Caki2 (cell line): Measurements from ENCODE around the gene CDKN2D. TPM values are rescaled to one million over a fixed set of nuclear protein-coding genes. Genes with fewer than 3 reads are reported as not detected.
"Not testable (repeated sequence)": the region's sequence is repeated elsewhere in the genome, so short reads cannot be mapped to it uniquely, and the experiment has no call there.

Source experiments
- DNase-seq: peaks from one replicate; pipeline ENCODE4 v3.0.0-alpha.2; 2015; ENCODE audit warnings: low read depth
- in situ Hi-C: cut with HindIII; loops from 2 replicates; pipeline ENCODE4 v1.10.0; 2016; ENCODE audit warnings: low sequenced_read_pairs, low pct_unique_long_range_greater_than_20kb, mixed read lengths
- total RNA-seq: library from RNA; depleted of rRNA; stranded (reverse); fragments of >200 nt; shearing (Covaris generic); gene quantifications from 2 replicates; pipeline ENCODE4 v1.2.3, GENCODE V29; 2014; ENCODE audit warnings: low replicate concordance

CDKN2D gene
- total RNA-seq, 1 experiment from 2014 or later, result 8.5 TPM

DNA sequence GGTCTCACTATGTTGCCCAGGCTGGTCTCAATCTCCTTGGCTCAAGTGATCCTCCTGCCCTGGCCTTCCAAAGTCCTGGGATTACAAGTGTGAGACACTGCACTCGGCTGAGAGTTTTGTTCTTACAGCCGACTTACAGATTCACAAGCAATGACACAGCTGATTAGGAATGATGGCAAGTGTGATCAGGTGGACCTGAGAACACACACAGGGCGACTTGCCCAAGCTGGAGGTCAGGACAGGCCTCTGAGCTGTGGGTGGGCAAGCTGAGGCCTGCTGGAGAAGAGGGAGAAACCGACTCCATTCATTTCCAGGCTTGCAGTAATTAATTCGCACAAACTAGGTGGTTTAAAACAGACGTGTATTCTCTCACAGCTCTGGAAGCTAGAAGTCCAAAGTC is 33.2 kb downstream of the CDKN2D start:
- DNase-seq, result no peak
- in situ Hi-C loops, result no loop called here

- in situ Hi-C loops, result no loop called here
Observed at GRCh38 chr19:10533646-10534386, 35.0 kb downstream of the CDKN2D start.

DNA sequence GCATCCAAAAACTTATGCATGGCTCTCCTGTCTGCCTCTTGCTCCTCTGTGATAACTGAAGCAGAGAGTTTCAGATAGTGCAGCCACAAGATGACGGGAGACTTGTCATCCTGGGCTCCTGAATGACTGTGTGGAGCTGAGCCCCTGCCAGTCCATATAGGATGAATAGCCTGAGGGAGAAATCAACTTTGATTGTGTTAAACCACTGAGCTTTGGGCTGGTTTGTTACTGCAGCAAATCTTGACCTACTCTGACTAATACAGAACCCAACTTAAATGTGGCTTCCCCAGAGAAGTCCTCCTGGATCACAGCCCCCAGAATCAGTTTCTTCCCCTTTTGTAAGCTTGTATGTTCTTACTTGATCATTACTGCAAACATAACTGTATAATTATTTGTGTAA is 36.3 kb downstream of the CDKN2D start:
- DNase-seq, result no peak
- in situ Hi-C loops, result no loop called here

More at GRCh38 chr19:10533646-10534386, 35.0 kb downstream of the CDKN2D start:
- DNase-seq, result peak; percentile 75

GRCh38 chr19:10526887-10527286 is 41.9 kb downstream of the CDKN2D start:
- DNase-seq, in situ Hi-C loops: not testable (repeated sequence)

DNA sequence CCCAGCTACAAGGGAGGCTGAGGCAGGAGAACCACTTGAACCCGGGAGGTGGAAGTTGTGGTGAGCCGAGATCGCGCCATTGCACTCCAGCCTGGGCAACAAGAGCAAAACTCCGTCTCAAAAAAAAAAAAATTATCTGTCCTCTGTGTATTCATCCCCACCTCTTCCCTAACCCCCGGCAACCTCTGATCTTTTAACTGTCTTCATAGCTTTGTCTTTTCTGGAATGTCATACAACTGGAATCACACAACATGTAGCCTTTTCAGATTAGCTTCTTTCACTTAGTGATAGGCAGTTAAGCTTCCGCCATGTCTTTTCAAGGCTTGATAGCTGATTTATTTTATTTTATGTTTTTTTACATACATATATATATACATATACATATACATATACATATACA is 43.1 kb downstream of the CDKN2D start:
- in situ Hi-C loops, result no loop called here
- DNase-seq, result no peak

DNA sequence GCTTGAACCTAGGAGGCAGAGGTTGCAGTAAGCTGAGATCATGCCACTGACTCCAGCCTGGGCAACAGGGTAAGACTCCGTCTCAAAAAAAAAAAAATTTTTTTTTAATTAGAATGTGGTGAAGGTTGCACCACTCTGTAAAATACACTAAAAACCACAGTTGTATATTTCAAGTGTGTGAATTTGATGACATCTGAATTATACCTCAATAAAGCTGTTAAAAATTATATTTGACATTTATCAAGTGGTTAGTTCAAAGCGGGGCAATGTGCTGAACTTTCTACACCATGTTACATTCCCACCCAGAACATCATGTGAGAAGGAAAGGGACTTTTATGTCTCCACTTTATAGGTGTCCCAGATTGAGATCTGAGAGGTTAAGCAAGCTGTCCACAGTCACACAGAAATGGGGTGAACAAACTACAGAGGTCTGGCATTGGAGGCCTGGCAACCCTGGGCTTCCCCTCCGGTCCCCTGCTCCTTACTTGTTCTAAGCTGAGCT is 45.6 kb downstream of the CDKN2D start:
- in situ Hi-C loops, result no loop called here
- DNase-seq, result no peak

DNA sequence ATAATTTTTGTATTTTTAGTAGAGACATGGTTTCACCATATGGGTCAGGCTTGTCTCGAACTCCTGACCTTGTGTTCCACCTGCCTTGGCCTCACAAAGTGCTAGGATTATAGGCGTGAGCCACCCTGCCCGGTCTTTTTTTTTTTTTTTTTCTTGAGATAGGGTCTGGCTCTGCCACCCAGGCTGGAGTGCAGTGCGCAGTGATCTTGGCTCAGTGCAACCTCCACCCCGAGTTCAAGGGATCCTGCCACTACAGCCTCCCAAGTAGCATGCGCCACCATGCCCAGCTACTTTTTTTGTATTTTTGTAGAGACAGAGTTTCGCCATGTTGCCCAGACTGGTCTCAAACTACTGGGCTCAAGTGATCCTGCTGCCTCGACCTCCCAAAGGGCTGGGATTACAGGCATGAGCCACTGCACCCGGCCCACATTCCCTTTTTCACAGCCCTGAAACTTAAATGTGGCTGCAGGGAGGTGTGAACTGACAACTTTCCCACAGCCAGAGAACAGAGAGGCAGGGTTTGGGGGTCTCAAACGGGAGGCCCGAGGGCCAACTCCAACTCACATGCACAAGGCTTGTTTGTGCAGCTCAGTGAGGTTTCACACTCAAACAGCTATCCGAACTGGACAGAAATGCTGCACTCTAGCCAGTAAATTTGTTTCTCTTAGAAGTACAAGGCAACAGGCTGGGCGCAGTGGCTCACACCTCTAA is 47.2 kb downstream of the CDKN2D start:
- DNase-seq, result no peak
- in situ Hi-C loops, result no loop called here

GRCh38 chr19:10520652-10521318 is 48.0 kb downstream of the CDKN2D start:
- in situ Hi-C loops, result no loop called here
- DNase-seq, result no peak

DNA sequence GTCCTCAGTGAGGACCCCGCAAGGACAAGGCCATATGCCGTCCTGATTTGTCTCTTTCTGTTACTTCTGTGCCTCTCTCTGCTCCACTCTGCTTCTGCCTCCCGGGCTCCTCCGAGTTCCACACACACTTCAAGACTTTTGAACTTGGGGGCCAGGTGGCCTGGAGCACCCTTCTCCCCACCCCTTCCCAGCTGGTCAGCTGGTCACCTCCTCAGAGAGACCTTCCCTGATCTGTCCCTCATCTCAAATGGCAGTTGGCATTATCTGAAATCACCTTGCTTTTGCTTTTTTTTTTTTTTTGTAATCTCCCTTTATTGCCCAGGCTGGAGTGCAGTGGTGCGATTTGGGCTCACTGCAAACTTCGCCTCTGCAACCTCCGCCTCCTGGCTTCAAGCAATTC is 49.4 kb downstream of the CDKN2D start:
- in situ Hi-C loops, result no loop called here
- DNase-seq, result no peak

DNA sequence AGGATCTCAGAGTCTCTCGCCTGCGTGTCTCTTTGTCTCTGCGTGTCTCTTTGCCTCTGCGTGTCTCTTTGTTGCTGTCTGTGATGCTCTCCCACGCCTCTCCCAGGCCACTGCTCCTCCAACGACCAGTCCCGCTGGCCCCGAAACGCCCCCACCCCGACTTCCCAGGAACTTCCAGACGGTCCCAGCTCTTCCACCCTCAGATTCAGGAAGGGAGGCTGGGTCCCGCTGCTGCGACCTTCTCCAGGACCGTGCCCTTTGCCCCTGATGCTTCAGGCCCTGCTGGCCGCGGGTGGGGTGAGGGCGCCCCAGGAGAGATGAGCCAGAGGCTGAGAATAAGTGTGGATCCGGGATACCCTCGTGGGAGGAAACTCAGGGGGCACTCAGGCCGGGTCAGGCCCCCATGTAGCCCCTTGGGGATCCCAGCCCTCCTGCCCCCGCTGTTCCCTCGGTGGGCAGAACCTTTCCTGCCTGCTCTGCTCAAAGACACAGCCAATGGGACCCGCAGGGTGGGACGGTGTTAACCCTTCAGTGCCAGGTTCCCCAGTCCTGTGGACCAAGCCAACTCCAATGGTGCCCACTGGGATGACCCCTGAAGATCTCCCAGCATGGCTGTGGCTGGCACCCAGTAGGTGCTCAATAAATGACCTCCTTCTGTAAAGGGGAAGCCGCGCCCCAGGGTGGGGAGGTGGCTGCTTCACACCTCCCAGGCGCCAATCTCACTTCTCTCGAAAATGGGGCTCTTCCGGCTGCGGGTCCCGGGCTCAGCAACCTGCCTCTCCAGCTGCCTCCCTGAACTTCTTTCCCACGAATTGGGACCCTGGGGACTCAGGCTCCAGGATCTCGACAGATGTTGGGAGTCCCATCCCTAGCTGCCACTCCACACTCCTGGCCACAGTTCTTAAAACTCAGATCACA is 50.1 kb downstream of the CDKN2D start:
- in situ Hi-C loops, result no loop called here

GRCh38 chr19:10517760-10518443 is 50.9 kb downstream of the CDKN2D start:
- peak; percentile 50 for DNase-seq
- in situ Hi-C loops, result no loop called here

More for the DNA sequence above, 50.1 kb downstream of the CDKN2D start:
- no peak for DNase-seq

DNA sequence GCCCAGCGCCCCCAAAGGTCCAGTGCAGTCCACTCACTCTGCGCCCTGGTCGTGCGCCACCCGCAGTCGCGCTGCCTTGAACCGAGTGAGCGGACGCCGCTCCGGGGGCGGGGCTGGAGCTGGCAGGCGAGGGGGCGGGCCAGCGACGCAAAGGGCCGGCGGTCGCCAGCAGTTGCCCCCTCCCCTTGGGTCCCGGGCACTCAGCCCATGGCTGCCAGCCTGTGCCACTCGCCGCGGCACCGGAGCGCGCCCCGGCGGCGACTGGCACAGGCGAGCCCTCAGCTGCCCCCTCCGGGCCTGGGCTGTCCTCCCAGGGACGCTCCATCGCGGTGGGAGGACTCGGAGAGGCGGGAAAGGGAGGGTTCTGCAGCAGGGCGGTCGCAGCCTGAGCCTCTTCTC is 51.4 kb downstream of the CDKN2D start, which contains the start of gene S1PR5:
Gene S1PR5, minus strand, starts transcription at position 87 of the 399 bp plus-strand sequence. CDS start 2,436 bp downstream, outside the sequence.
- in situ Hi-C loops, result no loop called here
- peak; percentile 60 for DNase-seq

DNA sequence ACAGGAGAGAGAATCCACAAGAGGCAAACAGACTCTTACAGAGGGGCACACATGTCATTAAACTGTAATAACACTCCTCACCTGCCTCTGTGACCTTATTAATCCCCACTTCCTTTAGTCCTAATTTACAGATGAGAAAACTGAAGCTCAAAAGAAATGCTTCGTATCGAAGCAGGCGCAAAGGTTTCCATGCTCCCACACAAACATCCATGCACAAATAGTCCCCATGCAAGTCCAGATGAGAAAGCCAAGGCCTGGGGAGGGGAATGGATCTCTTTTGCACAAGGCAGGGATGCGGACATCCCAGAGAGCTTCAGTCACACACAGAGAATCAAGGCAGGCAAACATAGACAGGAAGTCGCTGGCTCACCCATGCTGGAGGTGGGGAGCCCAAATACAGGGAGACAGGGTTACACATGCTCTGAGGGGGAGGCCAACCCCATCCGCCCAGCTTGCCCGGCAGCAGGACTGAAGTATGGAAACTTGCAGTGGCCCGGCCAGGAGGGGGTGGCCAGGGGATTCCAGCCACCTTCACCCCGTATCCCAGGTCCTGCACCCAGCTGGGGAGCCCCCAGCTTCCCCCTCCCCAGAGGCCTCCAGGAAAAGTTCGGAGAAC is 52.0 kb downstream of the CDKN2D start:
- in situ Hi-C loops, result no loop called here
- no peak for DNase-seq
